Stimulated activated CD4-positive, alpha-beta T cell treated with anti-CD3 and anti-CD28 coated beads, Interleukin-12 subunit alpha, Interleukin-12 subunit beta, amount 100 ng/mL, for 48 hours (primary cell): ENCODE data around the gene DIP2B.
A peak's percentile ranks its signal among the peaks of the same experiment; 100 is the strongest.
"Not testable (repeated sequence)": the region's sequence is repeated elsewhere in the genome, so short reads cannot be mapped to it uniquely, and the experiment has no call there.

ENCODE experiments used
- DNase-seq, 3 donors: peaks; one replicate each; pipeline ENCODE4 v3.0.0-alpha.2; 2020; ENCODE audit warnings: low read depth in 2 of 3, low spot score in 1 of 3

DIP2B gene

DNA sequence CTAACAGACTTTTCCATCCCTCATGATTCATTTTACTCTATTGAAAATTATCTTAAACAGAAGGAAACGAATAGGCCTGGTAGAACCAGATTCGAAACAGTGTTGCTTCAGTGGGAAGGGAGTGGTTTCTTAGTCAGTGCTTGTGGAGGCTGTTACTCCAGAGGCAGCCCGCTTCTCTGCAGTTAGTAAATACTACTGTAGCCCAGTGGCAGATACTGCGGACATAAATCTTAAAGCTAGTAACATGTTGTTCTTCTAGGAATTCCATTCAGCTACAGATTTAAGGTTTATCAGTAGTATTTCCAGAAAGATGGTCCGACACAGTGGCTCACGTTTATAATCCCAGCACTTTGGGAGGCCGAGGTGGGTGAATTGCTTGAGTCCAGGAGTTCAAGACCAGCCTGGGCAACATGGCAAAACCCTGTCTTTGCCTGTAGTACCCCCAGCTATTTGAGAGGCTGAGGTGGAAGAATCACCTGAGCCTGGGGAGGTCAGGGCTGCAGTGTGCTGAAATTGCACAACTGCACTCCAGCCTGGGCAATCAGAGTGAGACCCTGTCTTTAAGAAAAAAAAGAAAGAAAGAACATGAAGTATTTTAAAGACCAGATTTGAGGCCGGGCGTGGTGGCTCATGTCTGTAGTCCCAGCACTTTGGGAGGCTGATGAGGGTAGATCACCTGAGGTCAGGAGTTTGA, 45.9 kb downstream of the DIP2B start:
- DNase-seq: no peak

DNA sequence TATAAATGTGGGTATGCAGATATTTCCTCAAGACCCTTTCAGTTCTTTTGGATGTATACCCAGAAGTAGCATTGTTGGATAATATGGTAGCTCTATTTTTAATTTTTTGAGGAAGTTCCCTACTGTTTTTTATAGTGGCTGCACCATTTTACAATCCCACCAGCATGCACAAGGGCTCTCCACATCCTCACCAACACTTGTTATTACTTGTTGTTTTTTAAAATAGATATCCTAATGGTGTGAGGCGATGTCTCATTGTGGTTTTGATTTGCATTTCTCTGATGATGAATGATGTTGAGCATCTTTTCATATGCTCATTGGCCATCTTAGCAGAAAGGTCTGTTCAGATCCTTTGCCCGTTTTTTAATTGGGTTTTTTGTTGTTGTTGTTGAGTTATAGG, 47.1 kb downstream of the DIP2B start:
- no peak for DNase-seq

DNA sequence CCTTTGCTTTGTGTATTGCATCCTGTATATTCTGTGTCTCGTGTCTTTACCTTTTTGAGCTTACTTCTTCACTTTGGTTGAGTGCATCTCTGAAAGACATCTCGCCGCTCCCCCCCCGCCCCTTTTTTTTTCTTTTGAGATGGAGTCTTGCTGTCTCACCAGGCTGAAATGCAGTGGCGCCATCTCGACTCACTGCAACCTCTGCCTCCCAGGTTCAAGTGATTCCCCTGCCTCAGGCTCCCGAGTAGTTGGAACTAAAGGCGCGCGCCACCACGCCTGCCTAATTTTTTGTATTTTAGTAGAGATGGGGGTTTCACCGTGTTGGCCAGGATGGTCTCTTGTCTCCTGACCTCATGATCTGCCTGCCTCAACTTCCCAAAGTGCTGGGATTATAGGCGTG, 49.9 kb downstream of the DIP2B start:
- DNase-seq: no peak

DNA sequence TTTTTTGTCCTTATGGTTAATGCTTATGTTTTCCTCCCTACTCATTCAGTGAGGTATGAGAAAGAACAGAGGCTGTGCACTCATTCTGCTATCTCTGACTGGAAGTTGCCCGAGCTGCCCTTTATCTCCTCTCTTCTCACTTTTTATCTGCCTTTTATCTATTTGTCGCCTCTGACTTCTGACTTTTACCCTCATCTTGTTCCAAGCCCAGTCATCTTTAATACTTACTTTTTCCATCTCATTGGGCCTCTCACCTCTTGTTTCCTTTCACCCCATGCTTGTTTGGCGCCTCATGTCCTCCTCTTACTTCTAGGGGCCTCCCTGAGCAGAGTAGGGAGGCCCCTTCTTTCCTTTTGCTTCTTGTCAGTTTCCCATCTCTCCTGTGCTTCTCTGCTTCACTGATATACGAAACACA, 50.7 kb downstream of the DIP2B start:
- peak in 2 of 3 donors; percentile 33 to 43 for DNase-seq

DNA sequence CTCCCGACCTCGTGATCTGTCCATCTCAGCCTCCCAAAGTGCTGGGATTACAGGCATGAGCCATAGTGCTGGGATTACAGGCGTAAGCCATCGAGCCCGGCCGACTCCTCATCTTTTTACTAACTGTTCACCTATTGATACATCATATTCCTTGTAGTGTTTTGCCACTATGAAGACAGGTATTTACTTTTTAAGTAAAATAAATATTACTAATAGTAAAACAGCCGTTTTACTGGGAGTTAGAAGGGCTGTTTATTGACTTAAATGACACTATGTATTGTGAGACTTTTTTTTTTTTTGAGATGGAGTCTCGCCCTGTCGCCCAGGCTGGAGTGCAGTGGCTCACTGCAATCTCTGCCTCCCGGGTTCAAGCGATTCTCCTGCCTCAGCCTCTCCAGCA, 51.5 kb downstream of the DIP2B start:
- DNase-seq: no peak

DNA sequence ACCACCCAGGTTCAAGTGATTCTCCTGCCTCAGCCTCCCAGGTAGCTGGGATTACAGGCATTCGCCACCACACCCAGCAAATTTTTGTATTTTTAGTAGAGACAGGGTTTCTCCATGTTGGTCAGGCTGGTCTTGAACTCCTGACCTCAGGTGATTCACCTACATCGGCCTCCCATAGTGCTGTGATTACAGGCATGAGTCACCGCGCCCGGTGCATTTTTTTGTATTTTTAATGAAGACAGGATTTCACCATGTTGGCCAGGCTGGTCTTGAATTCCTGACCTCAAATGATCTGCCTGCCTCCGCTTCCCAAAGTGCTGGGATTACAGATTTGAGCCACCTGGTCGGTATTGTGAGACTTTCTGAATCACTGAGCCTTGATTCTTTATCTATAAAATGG, 52.0 kb downstream of the DIP2B start:
- DNase-seq: not testable (repeated sequence)

DNA sequence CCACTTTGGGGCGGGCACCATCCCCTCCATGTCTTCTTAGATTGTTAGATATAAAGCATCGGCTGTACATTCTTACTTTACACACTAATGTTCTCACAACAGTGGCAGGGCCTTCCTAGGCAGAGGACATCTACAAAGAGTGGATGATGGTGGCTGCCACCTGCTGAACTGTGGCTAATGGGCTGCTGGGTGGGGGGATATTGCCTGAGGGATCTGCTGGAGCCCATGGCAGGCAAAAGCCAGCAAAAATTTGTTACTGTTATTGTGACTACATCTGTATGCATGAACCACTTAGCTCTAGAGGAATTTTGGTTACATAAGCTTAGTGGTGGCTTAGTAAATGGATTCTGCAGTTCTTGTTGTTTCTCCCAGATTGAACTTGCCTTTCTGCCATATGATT, 52.6 kb downstream of the DIP2B start:
- DNase-seq: no peak

DNA sequence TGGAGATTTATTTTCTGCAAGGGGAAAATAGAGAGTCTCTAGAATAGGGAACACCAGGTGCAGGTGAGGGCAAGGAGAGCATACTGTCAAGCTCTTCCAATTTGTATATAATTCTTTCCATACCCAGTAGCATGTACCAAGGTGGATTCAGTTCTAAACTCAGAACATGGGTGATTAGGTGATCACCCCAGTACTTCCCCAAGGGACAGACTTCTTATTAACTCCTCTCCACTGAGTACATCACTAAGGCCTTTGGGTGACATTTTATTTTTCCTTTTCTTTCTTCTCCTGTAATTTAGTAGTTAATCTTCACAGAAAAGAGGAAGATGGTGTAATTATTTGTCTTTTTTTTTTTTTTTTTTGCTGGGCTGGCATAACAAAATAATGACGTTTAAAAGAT, 54.2 kb downstream of the DIP2B start:
- DNase-seq: no peak

DNA sequence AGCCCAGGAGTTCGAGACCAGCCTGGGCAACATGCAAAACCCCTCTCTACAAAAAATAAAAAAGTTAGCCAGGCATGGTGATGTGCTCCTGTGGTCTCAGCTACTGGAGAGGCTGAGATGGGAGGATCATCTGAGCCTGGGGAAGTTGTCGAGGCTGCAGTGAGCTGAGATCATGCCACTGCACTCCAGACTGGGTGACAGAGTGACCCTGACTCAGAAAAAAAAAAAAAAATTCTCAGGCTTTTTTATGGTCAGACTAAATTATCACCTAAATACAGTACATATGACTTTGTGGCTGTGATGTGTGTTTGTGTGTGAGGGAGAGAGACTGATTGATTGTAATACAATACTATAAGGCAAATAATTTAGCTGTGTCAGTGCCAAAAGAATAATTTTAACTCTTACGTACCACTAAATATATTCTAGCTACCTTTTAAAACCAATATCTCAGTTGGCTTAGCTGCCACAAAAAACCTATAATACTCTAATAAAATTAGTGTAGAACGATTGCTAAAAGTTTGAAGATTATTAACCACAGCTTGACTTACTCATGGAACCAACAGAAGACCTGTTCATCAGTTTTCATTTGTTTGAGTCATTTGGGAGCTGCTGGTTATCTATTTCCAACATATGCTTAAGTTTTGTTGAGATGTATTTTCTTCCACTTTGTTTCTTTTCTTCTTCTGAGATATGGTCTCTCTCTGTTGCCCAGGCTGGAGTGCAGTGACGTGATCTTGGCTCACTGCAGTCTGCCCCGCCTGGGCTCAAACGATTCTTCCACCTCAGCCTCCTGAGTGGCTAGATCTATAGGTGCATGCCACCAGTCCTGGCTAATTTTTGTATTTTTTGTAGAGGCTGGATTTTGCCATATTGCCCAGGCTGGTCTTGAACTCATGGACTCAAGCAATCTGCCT, 58.0 kb downstream of the DIP2B start:
- no peak for DNase-seq

DNA sequence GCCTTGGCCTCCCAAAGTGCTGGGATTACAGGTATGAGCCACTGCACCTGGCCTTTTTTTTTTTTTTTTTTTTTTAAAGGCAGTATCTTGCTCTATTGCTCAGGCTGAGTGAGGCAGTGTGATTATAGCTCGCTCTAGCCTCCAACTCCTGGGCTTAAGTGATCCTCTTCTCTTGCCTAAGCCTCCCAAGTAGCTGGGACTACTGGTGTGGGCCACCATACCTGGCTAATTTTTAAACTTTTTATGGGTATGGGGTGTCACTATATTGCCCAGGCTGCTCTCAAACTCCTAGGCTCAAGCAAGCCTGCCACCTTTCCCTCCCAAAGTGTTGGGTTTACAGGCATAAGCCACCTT, 58.6 kb downstream of the DIP2B start:
- DNase-seq: no peak

DNA sequence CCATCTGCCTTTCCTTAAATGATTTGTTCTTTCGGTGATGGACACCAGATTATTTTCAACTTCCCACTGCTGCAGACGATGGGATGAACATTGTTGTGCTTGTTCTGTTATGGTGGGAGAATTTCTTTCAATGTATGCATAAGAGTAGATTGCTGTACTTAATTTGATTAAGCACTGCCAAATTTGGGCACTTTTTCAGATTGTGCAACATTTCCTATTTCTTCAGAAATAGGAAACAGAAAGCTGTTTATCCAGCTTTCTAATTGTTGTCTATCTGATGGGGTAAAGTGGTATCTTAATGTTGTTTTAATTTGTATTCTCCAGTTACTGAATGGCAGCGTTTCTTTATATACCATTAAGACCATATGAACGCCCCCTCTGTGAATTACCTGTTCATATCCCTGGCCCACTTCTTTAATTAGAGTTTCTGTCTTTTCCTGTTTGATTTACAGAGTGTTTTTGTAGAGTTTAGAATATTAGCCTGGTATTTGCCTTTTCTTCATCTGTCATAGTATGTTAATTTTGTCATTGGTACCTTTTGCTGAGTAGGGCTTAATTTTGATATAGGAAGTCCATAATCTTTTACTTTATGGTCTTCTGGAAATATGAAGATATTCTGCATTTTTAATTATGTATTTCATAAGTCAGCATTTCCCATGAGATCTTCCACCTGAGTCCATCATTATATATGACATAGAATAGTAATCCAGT, 59.6 kb downstream of the DIP2B start:
- no peak for DNase-seq

DNA sequence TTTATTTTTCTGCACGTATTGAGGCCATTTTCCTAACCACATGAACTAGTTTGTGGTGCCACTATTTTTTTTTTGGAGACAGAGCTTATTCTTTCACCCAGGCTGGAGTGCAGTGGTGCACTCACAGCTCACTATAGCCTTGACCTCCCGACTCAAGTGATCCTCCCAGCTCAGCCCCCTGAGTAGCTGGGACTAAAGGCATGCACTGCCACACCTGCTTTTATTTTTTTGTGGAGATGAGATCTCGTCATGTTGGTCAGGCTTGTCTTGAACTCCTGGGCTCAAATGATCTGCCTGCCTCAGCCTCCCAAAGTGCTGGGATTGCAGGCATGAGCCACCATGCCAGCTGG, 60.1 kb downstream of the DIP2B start:
- no peak for DNase-seq

DNA sequence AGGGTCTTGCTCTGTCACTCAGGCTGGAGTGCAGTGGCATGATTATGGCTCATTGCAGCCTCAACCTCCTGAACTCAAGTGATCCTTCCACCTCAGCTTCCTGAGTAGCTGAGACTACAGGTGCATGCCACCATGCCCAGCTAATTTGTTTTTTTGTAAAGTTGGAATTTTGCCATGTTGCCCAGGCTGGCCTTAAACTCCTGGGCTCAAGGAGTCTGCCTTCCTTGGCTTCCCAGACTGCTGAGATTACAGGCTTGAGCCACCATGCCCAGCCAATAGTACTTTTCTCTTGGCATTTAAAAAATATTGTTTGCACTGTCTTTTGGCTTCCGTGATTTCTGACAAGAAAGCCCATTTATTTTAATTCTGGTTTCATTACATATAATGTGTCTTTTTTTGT, 61.3 kb downstream of the DIP2B start:
- DNase-seq: no peak

DNA sequence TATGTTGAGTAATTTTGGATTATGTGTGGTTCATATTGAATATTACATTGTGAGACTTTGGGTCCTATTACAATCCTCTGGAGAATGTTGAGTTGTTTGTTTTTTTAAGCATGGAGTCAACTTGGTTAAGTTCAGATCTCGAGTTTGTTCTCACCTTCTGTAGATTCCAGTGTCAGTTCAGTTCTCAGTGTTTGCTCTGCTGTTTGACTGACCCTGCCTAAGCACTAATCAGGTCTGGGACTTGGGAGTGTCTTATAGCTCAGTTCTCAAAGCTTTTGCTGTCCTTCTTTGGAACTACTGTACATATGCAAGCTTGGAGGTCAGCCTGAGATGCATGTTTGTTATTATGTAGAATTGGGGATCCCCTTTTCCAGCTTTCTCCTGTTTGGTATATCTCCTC, 63.1 kb downstream of the DIP2B start:
- no peak for DNase-seq

DNA sequence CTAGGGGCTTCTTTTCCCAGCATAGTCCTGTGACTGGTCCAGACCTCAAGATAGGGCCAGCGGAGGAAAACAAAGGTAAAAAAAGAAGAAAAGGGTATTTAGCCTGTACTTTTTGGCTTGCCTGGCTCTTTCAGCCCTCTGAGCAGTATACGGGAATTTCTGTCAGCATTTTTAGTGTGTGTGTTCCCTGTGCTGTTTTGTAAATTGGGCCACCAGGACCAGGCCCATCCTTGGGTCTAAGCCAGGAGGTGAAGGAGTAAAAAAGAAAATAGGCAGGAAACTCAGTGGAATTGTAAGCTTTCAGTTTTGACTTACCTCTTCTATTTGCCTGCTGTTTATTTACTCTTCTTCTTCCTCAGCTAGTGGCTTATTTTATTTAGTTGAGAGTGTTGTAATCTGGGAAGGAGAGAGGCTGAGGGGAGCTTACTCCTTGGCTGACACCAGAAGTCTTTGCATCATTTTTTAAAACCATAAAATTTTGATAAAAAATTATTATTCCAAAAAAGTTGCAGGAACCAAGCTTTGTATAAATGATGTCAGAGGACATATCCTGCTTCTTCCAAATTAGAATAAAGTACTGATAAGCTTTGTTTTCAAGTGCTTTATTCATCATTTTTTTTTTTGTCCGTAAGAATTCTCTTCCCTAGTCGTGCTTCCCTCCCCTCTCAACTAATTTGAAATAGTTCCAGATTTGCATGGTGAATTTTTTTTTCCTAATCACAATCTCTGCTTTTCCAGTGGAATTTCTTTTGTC, 63.7 kb downstream of the DIP2B start:
- no peak for DNase-seq

DNA sequence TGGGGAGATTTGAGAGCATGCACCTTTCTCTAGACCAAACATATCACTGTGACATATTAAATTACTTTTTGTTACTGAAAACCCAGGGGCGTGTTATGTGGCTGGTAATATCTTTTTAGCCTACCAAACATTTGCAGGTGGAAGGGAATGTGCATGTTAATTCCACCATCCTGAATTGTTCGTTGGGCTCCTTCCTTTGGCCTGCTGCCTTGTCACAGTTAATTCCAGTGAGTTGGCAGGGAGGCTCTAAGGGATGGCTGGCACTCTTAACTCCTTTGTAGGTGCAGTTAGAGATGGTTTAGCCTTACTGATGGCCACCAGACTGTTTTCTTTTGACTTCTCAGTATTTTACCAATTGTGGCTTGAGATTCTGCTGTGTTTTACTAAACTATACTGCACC, 64.5 kb downstream of the DIP2B start:
- DNase-seq: no peak

DNA sequence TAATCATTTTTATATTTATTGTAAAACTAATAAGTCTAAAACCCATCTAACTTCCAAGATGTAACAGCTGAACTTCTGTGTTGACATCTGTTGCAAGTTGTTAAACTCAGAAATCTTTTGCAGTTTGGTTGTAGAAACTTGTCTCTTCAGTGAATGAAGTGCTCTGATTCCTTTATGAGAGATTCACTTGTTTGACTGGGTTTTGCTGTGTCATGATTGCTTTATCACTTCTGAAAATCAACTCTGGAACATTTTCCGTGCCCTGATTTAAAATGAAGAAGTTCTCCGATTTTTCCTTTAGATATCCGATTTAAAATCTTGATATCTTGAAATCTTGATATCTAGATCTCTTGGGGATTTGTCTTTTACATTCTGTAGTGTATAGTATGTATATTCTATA, 65.1 kb downstream of the DIP2B start:
- DNase-seq: no peak

DNA sequence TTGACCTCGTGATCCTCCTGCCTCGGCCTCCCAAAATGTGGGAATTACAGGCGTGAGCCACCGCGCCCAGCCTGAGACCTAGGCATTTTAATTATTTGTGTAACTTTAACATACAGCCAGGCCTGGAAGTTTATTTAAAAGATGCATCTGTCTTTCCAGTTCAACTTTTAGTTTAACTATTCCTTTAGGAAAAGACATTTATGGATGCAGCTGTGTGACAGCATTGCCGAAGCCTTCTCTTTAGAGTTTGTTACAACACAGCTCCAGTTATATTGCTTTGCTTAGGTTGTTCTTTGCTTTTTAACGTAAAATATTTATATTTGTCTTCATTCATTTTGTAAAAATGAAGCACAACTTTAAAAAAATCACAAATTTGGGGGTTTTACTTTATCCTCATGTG, 67.0 kb downstream of the DIP2B start:
- no peak for DNase-seq

DNA sequence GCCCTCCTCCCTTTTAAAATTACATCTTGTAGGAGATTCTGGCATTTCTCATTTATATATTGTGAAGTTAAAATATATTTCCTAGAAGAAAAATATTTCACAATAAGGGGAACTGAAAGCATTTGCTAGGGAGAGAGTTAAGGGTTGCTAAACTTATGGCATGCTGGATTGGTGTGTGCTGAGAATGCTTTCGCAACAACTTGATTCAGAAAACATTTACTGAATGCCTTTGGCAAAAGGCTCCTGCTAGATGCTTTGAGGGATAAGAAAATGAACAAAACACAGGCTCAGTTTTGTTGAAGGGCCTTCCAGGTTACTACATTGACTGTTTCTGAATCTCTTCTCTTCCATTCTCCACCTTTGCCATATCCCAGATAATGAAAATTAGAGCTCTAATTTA, 67.5 kb downstream of the DIP2B start:
- no peak for DNase-seq

DNA sequence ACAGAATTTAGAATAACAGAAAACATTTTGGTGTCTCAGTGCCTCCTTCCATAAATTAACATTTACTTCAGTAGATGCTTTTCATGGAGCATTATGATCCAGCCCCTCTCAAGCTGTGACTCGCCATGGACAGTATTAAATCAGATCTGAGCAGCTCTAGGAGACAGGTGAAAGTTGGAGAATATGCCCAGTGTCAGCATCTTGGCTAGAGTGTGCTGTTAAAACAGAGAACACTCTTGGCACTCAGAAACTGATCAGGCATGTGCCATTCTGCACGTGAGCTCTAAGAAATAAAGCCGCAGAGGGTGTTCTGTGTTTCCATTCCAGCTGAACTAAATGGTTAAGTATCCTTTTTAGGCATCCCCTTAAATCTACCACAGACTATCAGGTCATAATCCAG, 68.0 kb downstream of the DIP2B start:
- no peak for DNase-seq

DNA sequence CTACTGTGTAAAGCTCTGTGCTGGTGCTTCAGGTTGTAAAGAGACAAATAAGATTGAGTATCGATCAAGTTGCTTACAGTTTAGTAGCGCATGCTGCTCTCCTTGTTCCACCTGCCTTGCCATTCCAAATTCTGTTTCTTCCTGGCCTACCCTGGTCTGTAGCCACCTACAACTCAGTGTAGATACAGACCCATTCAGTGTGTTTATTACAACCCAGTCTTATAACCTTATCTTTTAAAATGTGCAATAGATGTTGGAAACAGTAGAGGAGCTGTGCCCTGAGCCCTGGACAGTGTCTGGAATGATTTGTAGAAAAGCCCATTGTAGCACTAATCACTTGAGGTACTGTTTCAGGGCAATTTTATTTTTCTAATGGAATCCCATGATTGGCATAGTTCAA, 68.5 kb downstream of the DIP2B start:
- DNase-seq: no peak
